Tibial nerve (tissue), 4 donors: ENCODE results near the gene USP3. TPM values are rescaled to one million over a fixed set of nuclear protein-coding genes. Genes with fewer than 3 reads are reported as not detected.
"Not testable (repeated sequence)": the region's sequence is repeated elsewhere in the genome, so short reads cannot be mapped to it uniquely, and the experiment has no call there.

Experiments
- DNase-seq, 2 donors: peaks; one replicate each; pipeline ENCODE4 v3.0.0-alpha.2; 2019; ENCODE audit warnings: low spot score in 2 of 2
- H3K27ac ChIP-seq, 4 donors: fragments of 200-600 bp; sonication (generic) in 3 of 4; one replicate each; pipeline ENCODE4 v1.5.1; 2017 to 2019; ENCODE audit warnings: mild to moderate bottlenecking in 1 of 4
- H3K27me3 ChIP-seq, 2 donors: fragments of 200-600 bp; sonication (generic) in 1 of 2; one replicate each; pipeline versions ENCODE4 v1.5.1 to v1.6.0; 2017 to 2019
- H3K36me3 ChIP-seq, 3 donors: fragments of 200-600 bp; sonication (generic); one replicate each; pipeline ENCODE4 v1.5.1; 2018 to 2019
- H3K4me1 ChIP-seq, 4 donors: fragments of 200-600 bp; sonication (generic) in 3 of 4; one replicate each; pipeline ENCODE4 v1.5.1; 2017 to 2019
- H3K4me3 ChIP-seq, 4 donors: fragments of 200-600 bp; sonication (generic) in 3 of 4; one replicate each; pipeline ENCODE4 v1.5.1; 2017 to 2019; ENCODE audit warnings: mild to moderate bottlenecking in 1 of 4, moderate library complexity in 1 of 4
- H3K9me3 ChIP-seq, 4 donors: fragments of 200-600 bp; sonication (generic) in 3 of 4; one replicate each; pipeline ENCODE4 v1.5.1; 2017 to 2019
- EP300 ChIP-seq, 2 donors: sonication (generic); formaldehyde crosslinking; IDR thresholded peaks; one replicate each; pipeline ENCODE4 v1.6.1; 2017; ENCODE audit warnings: antibody characterized with exemption in 2 of 2, mild to moderate bottlenecking in 1 of 2
- POLR2A ChIP-seq, 2 donors: fragments of 450-650 bp; IDR thresholded peaks; one replicate each; pipeline ENCODE4 v1.6.1; 2017; ENCODE audit warnings: antibody characterized with exemption in 2 of 2, mild to moderate bottlenecking in 2 of 2, moderate library complexity in 2 of 2
- WGBS, 2 donors: methylation state at CpG; one replicate each; pipeline ENCODE4 v1.1.5; 2018; 5-methylcytosine and 5-hydroxymethylcytosine counted together
- total RNA-seq, 4 donors: library from RNA; depleted of rRNA; stranded (reverse); fragments of >200 nt; gene quantifications; one replicate each; pipeline ENCODE4 v1.1.0, GENCODE V29; 2016
- TF ChIP-seq, protein P1 (sequence below), 5 experiments: fragments of 200-600 bp in 3 of 5; fragments of 450-650 bp in 2 of 5; sonication (generic) in 3 of 5; IDR thresholded peaks; one replicate each; pipeline ENCODE4 v1.5.1; 2016 to 2019; ENCODE audit warnings: antibody characterized with exemption in 5 of 5, mild to moderate bottlenecking in 3 of 5, moderate library complexity in 2 of 5

Gene USP3
- total RNA-seq, 4 donors from 2014 or later = 32.8 to 47.3 (median 38.3) TPM

DNA sequence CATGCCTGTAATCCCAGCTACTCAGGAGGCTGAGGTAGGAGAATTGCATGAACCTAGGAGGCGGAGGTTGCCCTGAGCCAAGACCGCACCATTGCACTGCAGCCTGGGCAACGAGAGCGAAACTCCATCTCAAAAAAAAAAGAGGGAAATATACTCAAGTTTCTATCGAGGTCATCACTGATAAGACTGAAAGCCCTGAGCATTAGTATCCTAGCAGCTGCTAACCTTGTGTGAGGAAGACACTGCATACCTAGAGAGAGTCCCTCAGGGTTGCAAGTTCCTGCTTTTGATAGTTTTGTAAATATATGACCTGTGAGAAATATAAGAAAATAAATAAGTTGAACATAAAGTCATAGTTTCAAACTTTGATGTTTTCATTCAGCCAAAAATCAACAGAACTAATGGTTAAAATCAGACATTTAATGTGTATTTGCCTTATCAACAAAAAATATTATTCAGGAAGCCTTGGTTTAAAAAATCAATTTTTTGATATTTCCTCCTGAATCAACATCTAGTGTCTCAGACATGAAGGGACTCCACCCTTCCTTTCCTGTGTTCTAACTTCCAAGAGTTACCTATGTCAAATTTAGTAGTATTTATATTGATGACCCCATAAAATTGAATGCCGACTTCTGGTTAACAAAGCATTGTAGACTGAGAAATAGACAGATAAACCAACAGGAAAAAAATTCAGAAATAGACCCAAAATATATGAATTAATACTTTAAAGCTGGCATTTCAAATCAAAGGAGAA is 19.8 kb upstream of the USP3 start:
- Histone ChIP-seq H3K27ac (no peak overlapping the region), H3K27me3 (no peaks in the 10 kb centered on the region), H3K9me3 (no peaks in the 10 kb centered on the region), H3K36me3 (no peaks in the 10 kb centered on the region), H3K4me3 (no peak overlapping the region), H3K4me1 (peaks cover 0 to 46% (median 27%) of the 10 kb centered on the region in 4 donors)
- TF ChIP-seq EP300 (IDR thresholded peaks at IDR 0.05) = no peak
- TF ChIP-seq POLR2A (IDR thresholded peaks at IDR 0.05) = no peak
- TF ChIP-seq, protein P1, sequence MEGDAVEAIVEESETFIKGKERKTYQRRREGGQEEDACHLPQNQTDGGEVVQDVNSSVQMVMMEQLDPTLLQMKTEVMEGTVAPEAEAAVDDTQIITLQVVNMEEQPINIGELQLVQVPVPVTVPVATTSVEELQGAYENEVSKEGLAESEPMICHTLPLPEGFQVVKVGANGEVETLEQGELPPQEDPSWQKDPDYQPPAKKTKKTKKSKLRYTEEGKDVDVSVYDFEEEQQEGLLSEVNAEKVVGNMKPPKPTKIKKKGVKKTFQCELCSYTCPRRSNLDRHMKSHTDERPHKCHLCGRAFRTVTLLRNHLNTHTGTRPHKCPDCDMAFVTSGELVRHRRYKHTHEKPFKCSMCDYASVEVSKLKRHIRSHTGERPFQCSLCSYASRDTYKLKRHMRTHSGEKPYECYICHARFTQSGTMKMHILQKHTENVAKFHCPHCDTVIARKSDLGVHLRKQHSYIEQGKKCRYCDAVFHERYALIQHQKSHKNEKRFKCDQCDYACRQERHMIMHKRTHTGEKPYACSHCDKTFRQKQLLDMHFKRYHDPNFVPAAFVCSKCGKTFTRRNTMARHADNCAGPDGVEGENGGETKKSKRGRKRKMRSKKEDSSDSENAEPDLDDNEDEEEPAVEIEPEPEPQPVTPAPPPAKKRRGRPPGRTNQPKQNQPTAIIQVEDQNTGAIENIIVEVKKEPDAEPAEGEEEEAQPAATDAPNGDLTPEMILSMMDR (IDR thresholded peaks at IDR 0.05) = no peak
- 70 to 71% methylated on average over 6 of the region's 6 CpGs for WGBS, 2 donors
- DNase-seq = no peak

DNA sequence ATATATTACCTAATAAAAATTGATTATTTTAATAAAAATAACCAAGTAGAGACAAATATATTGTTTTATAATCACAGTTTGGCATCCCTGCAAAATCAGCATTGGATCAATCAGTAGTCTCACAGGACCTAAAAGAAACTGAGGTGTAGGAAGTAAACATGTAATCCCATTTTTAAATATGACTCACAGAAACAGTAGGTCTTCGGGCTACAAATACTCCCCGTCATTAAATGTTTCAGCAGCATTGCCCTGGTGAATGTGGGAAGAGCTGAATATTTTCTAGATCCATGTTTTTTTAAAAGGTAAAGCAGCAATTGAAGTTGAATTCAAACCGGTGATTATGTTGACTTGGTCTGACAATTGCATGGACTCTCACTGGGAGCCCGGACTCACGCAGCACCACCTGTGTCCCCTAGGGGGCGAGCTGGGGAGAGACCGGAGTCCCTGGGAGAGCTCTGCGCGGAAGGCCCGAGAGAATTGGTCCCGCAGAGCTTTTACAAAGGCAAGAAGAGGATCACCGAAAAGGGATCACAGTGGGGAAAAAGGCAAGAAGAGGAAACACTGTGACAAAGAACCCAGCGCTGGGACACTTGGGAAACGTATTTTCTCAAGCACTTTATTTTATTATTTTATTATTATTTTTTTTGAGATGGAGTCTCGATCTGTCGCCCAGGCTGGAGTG is 17.2 kb upstream of the USP3 start:
- peak; percentile 81 to 97 for DNase-seq
- TF ChIP-seq POLR2A (IDR thresholded peaks at IDR 0.05) (no peak), EP300 (IDR thresholded peaks at IDR 0.05) (peak in 1 of 2 donors; percentile 42)
- TF ChIP-seq, protein P1 (IDR thresholded peaks at IDR 0.05) = peak; percentile 77 to 91 (median 82)
- Histone ChIP-seq H3K4me3 (no peak overlapping the region), H3K9me3 (no peaks in the 10 kb centered on the region), H3K27ac (no peak overlapping the region), H3K4me1 (peaks cover 0 to 38% (median 17%) of the 10 kb centered on the region in 4 donors), H3K27me3 (no peaks in the 10 kb centered on the region), H3K36me3 (no peaks in the 10 kb centered on the region)
- 27 to 28% methylated on average over 16 of the region's 16 CpGs for WGBS, 2 donors

DNA sequence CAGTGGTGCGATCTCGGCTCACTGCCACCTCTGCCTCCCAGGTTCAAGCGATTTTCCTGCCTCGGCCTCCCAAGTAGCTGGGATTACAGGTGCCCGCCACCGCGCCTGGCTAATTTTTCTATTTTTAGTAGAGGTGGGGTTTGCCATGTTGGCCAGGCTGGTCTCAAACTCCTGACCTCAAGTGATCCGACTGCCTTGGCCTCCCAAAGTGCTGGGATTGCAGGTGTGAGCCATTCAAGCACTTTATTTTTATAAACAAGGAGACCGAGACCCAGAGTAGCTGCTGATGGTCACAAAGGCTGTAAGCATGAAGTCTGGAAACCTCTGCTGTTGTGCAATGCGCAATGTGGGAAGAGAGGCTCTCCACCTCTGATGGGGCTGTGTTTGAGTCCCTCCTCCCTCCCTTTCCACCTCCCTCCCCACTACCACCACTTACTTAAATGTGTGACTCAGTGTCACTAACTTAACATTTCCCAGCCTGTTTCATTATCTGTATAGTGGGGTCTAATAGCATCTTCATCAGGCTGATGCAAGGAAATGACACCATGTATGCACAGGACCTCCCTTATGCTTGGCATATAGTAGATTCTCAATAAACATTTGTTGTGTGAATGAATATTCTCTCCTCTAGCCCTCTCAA is 16.5 kb upstream of the USP3 start:
- H3K4me3 ChIP-seq, H3K36me3 ChIP-seq, H3K27ac ChIP-seq, DNase-seq, H3K27me3 ChIP-seq, H3K9me3 ChIP-seq: not testable (repeated sequence)
- WGBS, 2 donors = 90% methylated on average over 10 of the region's 10 CpGs
- H3K4me1 ChIP-seq = peaks cover 0 to 36% (median 17%) of the 10 kb centered on the region in 4 donors

DNA sequence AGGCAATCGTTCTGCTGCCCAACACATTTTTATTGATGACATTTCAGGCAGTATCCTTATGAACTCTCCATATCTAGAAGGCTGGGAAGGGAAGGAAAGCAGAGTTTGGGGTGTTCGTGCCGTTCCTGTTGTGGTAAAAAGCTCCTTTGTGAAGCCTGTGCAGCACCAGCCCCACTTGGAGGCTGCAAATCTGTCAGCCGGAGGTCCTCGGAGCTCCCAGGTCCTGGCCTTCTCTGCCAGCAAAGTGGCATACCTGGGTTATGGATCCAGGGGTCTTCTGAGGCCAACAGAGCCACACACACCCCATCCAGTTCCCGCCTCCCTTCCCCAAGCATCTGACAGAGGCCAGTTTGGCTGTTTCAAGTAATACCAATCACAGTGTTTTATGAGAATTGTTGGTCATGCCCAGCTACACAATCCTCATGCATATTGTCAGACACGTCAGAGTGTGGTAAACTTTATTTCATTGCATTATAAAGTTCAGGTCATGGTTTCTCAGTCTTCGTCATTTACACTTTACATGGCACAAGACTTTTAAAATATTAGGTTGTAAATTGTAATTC is 15.9 kb upstream of the USP3 start:
- TF ChIP-seq EP300 (IDR thresholded peaks at IDR 0.05) (no peak), POLR2A (IDR thresholded peaks at IDR 0.05) (no peak)
- TF ChIP-seq, protein P1 (IDR thresholded peaks at IDR 0.05) = no peak
- Histone ChIP-seq H3K36me3 (no peaks in the 10 kb centered on the region), H3K27ac (no peak overlapping the region), H3K9me3 (no peaks in the 10 kb centered on the region), H3K27me3 (no peaks in the 10 kb centered on the region), H3K4me3 (no peak overlapping the region), H3K4me1 (peaks cover 0 to 30% (median 11%) of the 10 kb centered on the region in 4 donors)
- no peak for DNase-seq
- 74 to 77% methylated on average over 8 of the region's 8 CpGs for WGBS, 2 donors

DNA sequence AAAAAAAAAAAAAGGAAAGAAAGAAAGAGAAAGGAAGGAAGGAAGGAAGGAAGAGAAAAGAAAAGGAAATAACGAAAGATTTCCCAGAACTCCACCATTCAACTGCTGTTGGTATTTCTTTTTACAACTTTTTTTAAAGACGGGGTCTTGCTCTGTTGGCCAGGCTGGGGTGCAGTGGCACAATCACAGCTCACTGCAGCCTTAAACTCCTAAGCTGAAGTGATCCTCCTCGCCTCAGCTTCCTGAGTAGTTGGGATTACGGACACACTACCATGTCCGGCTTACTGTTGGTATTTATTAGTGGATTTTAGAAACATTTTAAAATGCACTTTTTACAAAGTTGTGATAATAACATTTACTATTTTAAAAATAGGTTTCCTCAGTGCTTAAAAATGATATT is 15.0 kb upstream of the USP3 start:
- 84 to 95% methylated on average over 5 of the region's 5 CpGs for WGBS, 2 donors
- H3K4me3 ChIP-seq = no peak overlapping the region
- TF ChIP-seq EP300 (IDR thresholded peaks at IDR 0.05) (no peak), POLR2A (IDR thresholded peaks at IDR 0.05) (no peak)
- TF ChIP-seq, protein P1 (IDR thresholded peaks at IDR 0.05) = no peak
- peaks cover 0 to 21% (median 3%) of the 10 kb centered on the region in 4 donors for H3K4me1 ChIP-seq
- no peaks in the 10 kb centered on the region for H3K36me3 ChIP-seq
- H3K27ac ChIP-seq = no peak overlapping the region
- no peaks in the 10 kb centered on the region for H3K27me3 ChIP-seq
- no peak for DNase-seq
- H3K9me3 ChIP-seq = no peaks in the 10 kb centered on the region
